ENCODE data around the gene GLRX.
"Not testable (repeated sequence)": the region's sequence is repeated elsewhere in the genome, so short reads cannot be mapped to it uniquely, and the experiment has no call there.

Gene GLRX

GRCh38 chr5:95840956-95841705, 18.6 kb upstream of the GLRX start:
- Histone ChIP-seq H3K36me3 (no peaks in the 10 kb centered on the region), H3K9me3 (no peaks in the 10 kb centered on the region), H3K4me3 (ENCODE audit: low read depth, low read length) (no peak overlapping the region), H3K27me3 (no peaks in the 10 kb centered on the region), H3K4me1 (no peaks in the 10 kb centered on the region)
- no peak for DNase-seq
- TF ChIP-seq CTCF (IDR thresholded peaks at IDR 0.05; ENCODE audit: low read depth, low read length) = no peak

DNA sequence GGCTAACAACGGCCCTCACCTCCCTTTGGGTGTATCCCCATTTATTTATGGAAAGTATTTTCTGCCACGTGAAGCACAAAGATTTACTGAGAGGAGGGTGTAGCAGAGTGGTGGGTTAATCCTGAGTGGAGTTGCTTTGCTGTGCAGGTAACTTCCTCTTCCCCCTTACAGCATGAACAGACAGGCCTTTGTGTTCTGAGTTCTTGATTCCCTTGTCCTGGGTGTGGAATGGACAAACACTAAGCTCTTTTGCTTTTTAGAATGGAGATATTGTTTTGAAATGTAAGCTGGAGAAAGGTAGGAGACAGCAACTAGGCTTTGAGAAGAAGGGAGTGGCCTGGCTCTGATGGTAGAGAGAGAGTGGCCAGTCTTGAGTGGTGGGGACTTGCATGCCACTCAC, 17.1 kb upstream of the GLRX start:
- no peaks in the 10 kb centered on the region for H3K4me1 ChIP-seq
- no peaks in the 10 kb centered on the region for H3K27me3 ChIP-seq
- no peak for TF ChIP-seq CTCF (IDR thresholded peaks at IDR 0.05; ENCODE audit: low read depth, low read length)
- DNase-seq = no peak
- H3K4me3 ChIP-seq (ENCODE audit: low read depth, low read length) = no peak overlapping the region
- no peaks in the 10 kb centered on the region for H3K9me3 ChIP-seq
- no peaks in the 10 kb centered on the region for H3K36me3 ChIP-seq

DNA sequence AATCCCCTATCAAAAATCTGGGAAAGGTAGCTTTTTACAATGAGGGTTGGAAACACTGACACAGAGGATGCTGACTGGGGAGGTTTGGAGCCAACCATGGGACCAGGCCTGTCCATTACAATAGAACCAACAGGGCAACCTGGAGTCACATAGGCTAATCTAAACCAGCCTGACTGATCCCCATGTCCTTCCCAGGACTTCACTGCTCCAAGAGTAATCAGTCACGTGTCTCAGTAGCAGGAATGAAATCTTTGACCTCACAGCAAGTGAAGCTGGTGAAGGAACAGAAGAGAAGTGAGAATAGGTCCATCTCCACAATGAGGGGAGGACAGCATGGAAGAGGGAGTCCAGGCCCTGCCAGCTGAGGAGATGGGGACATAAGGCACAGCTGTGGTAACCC, 16.0 kb upstream of the GLRX start:
- Histone ChIP-seq H3K27me3 (no peaks in the 10 kb centered on the region), H3K36me3 (no peaks in the 10 kb centered on the region), H3K4me1 (no peaks in the 10 kb centered on the region), H3K4me3 (ENCODE audit: low read depth, low read length) (no peak overlapping the region), H3K9me3 (no peaks in the 10 kb centered on the region)
- no peak for DNase-seq
- TF ChIP-seq CTCF (IDR thresholded peaks at IDR 0.05; ENCODE audit: low read depth, low read length) = no peak

- TF ChIP-seq CTCF (IDR thresholded peaks at IDR 0.05; ENCODE audit: low read depth, low read length) = no peak
- H3K4me3 ChIP-seq (ENCODE audit: low read depth, low read length) = no peak overlapping the region
- no peaks in the 10 kb centered on the region for H3K36me3 ChIP-seq
- H3K9me3 ChIP-seq = no peaks in the 10 kb centered on the region
- H3K27me3 ChIP-seq = no peaks in the 10 kb centered on the region
- H3K4me1 ChIP-seq = no peaks in the 10 kb centered on the region
- DNase-seq = no peak
These were observed 15.5 kb upstream of the GLRX start for GRCh38 chr5:95838001-95838520.

GRCh38 chr5:95837492-95837891, 15.0 kb upstream of the GLRX start:
- no peak for TF ChIP-seq CTCF (IDR thresholded peaks at IDR 0.05; ENCODE audit: low read depth, low read length)
- Histone ChIP-seq H3K4me3 (ENCODE audit: low read depth, low read length) (no peak overlapping the region), H3K36me3 (no peaks in the 10 kb centered on the region), H3K27me3 (no peaks in the 10 kb centered on the region), H3K4me1 (no peaks in the 10 kb centered on the region), H3K9me3 (no peaks in the 10 kb centered on the region)
- DNase-seq = no peak

GRCh38 chr5:95836971-95837370, 14.4 kb upstream of the GLRX start:
- DNase-seq; H3K36me3 ChIP-seq; H3K27me3 ChIP-seq; H3K4me3 ChIP-seq (ENCODE audit: low read depth, low read length); H3K4me1 ChIP-seq; H3K9me3 ChIP-seq: not testable (repeated sequence)

Measured in BE2C (cell line).